SU-DHL-6 (cell line): ENCODE data around the gene XYLT1.

Experiments used
- H2AFZ ChIP-seq: fragments of 200-600 bp; sonication (generic); 2 replicates; pipeline ENCODE4 v1.6.1; 2014; ENCODE audit warnings: low read depth, mild to moderate bottlenecking, moderate library complexity, mixed read lengths, antibody characterized with exemption, low read length; ENCODE audit not compliant: severe bottlenecking
- H3F3A ChIP-seq: fragments of 200-600 bp; shearing (Covaris generic); 2 replicates; pipeline ENCODE4 v1.6.0; 2016; ENCODE audit warnings: antibody characterized with exemption, mild to moderate bottlenecking; ENCODE audit not compliant: insufficient read depth
- H3K27ac ChIP-seq: fragments of 200-600 bp; sonication (generic); 2 replicates; pipeline ENCODE4 v1.5.1; 2016; ENCODE audit warnings: low read depth, mild to moderate bottlenecking, low read length, moderate library complexity, mixed read lengths
- H3K27me3 ChIP-seq: fragments of 200-600 bp; sonication (generic), shearing (Covaris generic); 2 replicates; pipeline ENCODE4 v1.6.0; 2014; ENCODE audit warnings: mild to moderate bottlenecking, low read length
- H3K36me3 ChIP-seq: fragments of 200-600 bp; sonication (generic); 2 replicates; pipeline ENCODE4 v1.6.1; 2014; ENCODE audit warnings: mild to moderate bottlenecking, low read length, mixed read lengths
- H3K4me2 ChIP-seq: fragments of 300-600, 200-600 bp; shearing (Covaris generic), sonication (generic); 2 replicates; pipeline ENCODE4 v1.6.0; 2014; ENCODE audit warnings: low read length, low read depth, mild to moderate bottlenecking; ENCODE audit not compliant: poor library complexity, severe bottlenecking
- H3K4me3 ChIP-seq: fragments of 200-600 bp; sonication (generic); 2 replicates; pipeline ENCODE4 v1.5.1; 2014; ENCODE audit warnings: antibody characterized with exemption, low read length, mild to moderate bottlenecking, mixed read lengths; ENCODE audit not compliant: insufficient read depth, poor library complexity, severe bottlenecking
- H3K79me2 ChIP-seq: fragments of 200-600 bp; sonication (generic); 2 replicates; pipeline ENCODE4 v1.6.1; 2014; ENCODE audit warnings: mild to moderate bottlenecking, low read length, moderate library complexity; ENCODE audit not compliant: insufficient read depth
- H3K9ac ChIP-seq: fragments of 200-600 bp; sonication (generic); 2 replicates; pipeline ENCODE4 v1.7.0; 2014; ENCODE audit warnings: mild to moderate bottlenecking, low read length
- H3K9me2 ChIP-seq: fragments of 200-600 bp; sonication (generic); replicated peaks from 2 replicates; pipeline ENCODE4 v1.6.1; 2014; ENCODE audit warnings: low read length; ENCODE audit not compliant: insufficient read depth
- H3K9me3 ChIP-seq: fragments of 200-600 bp; sonication (generic); 2 replicates; pipeline ENCODE4 v1.6.1; 2014; ENCODE audit warnings: low read length, mixed read lengths; ENCODE audit not compliant: insufficient read depth
- H4K20me1 ChIP-seq: fragments of 200-600 bp; sonication (generic); 2 replicates; pipeline ENCODE4 v1.6.1; 2014; ENCODE audit warnings: low read depth, mild to moderate bottlenecking, antibody characterized with exemption, low read length, moderate library complexity, mixed read lengths
- CTCF ChIP-seq: fragments of 200-600 bp; sonication (generic); IDR thresholded peaks from one replicate; pipeline ENCODE4 v1.5.1; 2017; ENCODE audit warnings: antibody characterized with exemption, mild to moderate bottlenecking, low read length, moderate library complexity; ENCODE audit not compliant: insufficient read depth, poor library complexity, severe bottlenecking
- EZH2phosphoT487 ChIP-seq: fragments of 200-600 bp; sonication (generic), shearing (Covaris generic); conservative IDR thresholded peaks from 2 replicates; pipeline ENCODE4 v1.6.1; 2018; ENCODE audit warnings: mild to moderate bottlenecking, antibody characterized with exemption, low read length, moderate library complexity, mixed read lengths

Gene XYLT1

GRCh38 chr16:17408955-17409441 lies 61.8 kb downstream of the XYLT1 start:
- peak overlapping the region; percentile 21 for H3K27ac ChIP-seq
- peak overlapping the region; percentile 13 for H3K4me2 ChIP-seq
- H3K36me3 ChIP-seq: no peaks in the 10 kb centered on the region
- H4K20me1 ChIP-seq: no peaks in the 10 kb centered on the region; the same call in 1 of the 2 replicates
- no peaks in the 10 kb centered on the region for H3F3A ChIP-seq
- H3K9me2 ChIP-seq: no peaks in the 10 kb centered on the region
- H3K79me2 ChIP-seq: peaks cover 42% of the 10 kb centered on the region
- TF ChIP-seq CTCF: no peak
- TF ChIP-seq EZH2phosphoT487: no peak
- H2AFZ ChIP-seq: no peak overlapping the region
- no peak overlapping the region for H3K9ac ChIP-seq
- no peak overlapping the region for H3K4me3 ChIP-seq
- H3K27me3 ChIP-seq: no peaks in the 10 kb centered on the region
- H3K9me3 ChIP-seq: no peaks in the 10 kb centered on the region

DNA sequence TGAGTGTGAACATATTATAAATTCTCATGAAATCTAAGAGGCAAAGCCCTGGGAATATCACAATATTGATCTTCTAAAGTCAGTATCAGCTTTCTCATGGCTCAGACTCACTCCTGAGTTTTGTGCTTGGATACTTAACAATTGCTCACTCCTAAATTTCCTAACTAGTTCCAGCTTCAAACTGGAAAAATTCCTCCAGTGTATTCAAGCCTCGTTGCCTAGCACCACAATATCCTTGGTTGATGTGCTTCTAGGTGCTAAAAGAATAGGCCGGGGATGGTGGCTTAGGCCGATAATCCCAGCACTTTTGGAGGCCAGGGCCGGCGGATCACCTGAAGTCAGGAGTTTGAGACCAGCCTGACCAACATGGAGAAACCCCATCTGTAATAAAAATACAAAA lies 62.5 kb downstream of the XYLT1 start:
- Histone ChIP-seq H3K79me2 (peaks cover 42% of the 10 kb centered on the region), H3K9me2 (no peaks in the 10 kb centered on the region), H3K36me3 (no peaks in the 10 kb centered on the region), H3K9me3 (no peaks in the 10 kb centered on the region), H2AFZ (no peak overlapping the region), H3K9ac (no peak overlapping the region), H3K4me3 (no peak overlapping the region), H3K27me3 (no peaks in the 10 kb centered on the region), H3K27ac (no peak overlapping the region), H3K4me2 (no peak overlapping the region), H3F3A (no peaks in the 10 kb centered on the region), H4K20me1 (no peaks in the 10 kb centered on the region; the same call in 1 of the 2 replicates)
- TF ChIP-seq EZH2phosphoT487 (no peak), CTCF (no peak)

DNA sequence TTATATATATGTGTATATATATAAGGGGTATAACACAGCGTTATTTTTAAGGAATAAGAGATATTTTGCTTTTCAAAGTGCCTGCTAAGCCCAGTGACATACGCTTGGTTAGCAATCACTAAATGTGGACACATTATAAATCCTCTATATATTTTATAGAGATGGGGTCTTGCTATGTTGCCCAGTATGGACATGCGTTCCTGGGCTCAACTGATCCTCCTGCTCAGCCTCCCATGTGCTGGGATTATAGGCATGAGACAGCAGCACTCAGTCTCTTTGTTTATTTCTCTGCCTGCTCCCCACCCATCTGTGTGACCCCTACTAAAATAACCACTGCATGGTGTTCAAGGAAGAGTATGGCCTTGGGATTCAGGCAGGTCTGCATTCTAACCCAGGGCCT lies 63.4 kb downstream of the XYLT1 start:
- Histone ChIP-seq H3K27ac (no peak overlapping the region), H3K4me3 (no peak overlapping the region), H3K36me3 (no peaks in the 10 kb centered on the region), H3K4me2 (no peak overlapping the region), H3K9me3 (no peaks in the 10 kb centered on the region), H3K79me2 (peaks cover 39% of the 10 kb centered on the region), H3F3A (no peaks in the 10 kb centered on the region), H3K9me2 (no peaks in the 10 kb centered on the region), H3K9ac (no peak overlapping the region), H2AFZ (no peak overlapping the region), H3K27me3 (no peaks in the 10 kb centered on the region), H4K20me1 (no peaks in the 10 kb centered on the region; the same call in 1 of the 2 replicates)
- no peak for TF ChIP-seq CTCF
- TF ChIP-seq EZH2phosphoT487: no peak
